KBM-7 (cell line): ENCODE measurements around the gene PSMD13.

ENCODE experiments used
- DNase-seq: peaks from one replicate; pipeline ENCODE4 v3.0.0-alpha.2; 2015
- in situ Hi-C: fragments of 300-500 bp; cut with MboI; formaldehyde crosslinking; loops from 2 replicates; pipeline ENCODE4 v1.14.3; 2020; ENCODE audit warnings: low sequenced_read_pairs, low pct_unique_long_range_greater_than_20kb, mixed read lengths

The PSMD13 gene

DNA sequence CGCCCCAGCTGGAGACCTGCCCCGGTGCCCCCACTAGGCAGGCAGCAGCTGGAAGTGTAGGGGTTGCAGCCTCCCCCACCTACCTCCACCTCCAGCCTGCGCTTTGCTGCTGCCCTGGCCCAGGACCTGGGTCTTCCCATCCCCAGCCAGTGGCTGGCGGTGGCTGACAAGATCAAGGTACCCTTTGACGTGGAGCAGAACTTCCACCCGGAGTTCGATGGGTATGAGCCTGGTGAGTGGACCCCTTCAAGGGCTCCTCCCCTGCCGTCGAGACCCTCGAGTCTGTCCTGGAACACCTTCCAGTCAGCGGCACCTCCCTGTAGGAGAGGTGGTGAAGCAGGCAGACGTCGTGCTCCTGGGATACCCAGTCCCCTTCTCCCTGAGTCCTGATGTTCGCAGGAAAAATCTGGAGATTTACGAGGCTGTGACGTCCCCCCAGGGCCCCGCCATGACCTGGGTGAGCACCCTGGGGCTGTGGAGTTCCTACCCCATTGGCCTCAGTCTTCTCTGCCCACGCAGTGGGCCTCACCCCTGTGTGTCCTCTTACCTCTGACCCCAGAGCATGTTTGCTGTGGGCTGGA, 56.6 kb downstream of the PSMD13 start:
- no peak for DNase-seq
- in situ Hi-C loops: no loop called here

DNA sequence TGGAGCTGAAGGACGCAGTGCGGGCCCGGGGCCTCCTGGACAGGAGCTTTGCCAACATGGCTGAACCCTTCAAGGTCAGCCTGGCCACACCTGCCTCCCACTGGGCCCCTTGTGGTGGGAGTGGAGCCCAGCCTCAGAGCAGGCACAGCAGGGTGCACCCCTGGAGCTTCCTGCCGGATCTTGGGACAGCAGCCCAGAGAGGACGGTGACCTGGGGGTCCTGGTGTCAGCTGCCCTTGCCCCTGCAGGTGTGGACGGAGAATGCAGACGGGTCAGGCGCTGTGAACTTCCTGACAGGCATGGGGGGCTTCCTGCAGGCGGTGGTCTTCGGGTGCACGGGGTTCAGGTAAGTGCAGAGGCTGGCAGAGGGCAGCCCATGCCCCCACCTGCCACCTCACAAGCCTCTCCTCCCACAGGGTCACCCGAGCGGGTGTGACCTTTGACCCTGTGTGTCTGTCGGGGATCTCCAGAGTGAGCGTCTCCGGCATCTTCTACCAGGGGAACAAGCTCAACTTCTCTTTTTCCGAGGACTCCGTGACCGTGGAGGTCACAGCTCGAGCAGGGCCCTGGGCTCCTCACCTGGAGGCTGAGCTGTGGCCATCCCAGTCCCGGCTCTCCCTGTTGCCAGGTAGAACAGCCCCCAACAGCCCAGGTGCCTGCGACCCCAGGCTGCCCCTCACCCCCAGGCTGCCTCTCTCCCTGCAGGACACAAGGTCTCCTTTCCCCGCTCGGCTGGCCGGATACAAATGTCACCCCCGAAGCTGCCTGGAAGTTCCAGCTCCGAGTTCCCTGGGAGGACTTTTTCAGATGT, 57.3 kb downstream of the PSMD13 start:
- in situ Hi-C loops: no loop called here
- no peak for DNase-seq

DNA sequence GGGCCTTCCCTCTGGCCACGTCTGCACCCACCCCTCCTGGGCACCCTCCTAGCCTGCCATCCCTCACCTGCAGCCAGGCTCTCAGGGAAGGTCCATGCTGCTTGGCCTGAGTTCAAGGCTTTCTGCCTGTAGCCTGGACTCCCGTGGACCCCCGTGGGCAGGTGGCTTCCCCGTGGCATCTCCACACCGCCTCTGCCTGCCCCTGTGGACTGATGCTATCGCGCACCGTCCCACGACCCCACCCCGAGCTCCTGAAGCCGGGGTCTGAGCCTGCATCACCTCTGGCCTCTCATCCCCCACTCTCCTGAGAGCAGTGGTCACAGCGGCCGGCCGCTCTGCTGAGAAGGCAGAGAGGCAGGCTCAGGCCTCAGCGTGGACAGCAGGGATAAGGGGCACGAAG, 58.0 kb downstream of the PSMD13 start:
- in situ Hi-C loops: no loop called here
- DNase-seq: no peak

DNA sequence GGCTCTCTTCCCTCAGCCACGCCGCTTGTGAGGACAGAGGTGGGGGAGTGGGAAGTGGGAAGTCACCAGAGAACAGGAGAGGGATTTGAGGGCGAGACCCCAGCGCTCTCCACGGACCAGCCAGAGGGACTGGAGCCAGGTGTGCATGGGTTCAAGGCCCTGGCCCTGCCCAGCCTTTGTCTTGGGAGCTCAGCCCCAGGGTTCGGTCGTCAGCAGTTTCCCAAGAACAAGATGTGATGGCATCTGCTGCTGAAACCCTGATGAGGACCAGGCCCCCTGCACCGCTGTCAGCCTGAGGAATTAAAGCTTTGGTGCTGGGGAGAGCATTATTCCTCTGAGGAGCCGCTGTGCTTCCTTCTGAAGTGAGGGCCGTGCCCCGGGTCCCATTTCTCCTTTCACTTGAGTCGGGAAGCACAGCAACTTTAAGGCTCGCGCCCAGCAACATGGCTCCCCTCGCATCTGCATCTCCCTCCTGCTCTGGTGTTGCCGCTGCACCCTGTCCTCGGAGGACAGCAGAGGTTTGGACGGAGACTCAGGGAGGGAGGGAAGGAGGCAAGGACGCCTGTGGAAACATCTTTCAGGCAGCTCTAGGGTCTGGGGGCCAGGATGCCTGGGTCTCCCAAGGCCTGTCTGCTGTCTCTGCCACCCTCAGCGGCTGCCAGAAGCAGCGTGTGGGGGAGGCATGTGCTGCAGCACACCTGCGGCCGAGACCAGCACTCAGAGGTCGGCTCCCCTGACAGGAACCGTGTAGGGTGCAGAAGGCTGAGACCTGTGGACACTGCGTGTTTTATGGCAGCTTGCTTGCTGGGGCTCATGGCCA, 58.8 kb downstream of the PSMD13 start:
- in situ Hi-C loops: no loop called here
- no peak for DNase-seq

DNA sequence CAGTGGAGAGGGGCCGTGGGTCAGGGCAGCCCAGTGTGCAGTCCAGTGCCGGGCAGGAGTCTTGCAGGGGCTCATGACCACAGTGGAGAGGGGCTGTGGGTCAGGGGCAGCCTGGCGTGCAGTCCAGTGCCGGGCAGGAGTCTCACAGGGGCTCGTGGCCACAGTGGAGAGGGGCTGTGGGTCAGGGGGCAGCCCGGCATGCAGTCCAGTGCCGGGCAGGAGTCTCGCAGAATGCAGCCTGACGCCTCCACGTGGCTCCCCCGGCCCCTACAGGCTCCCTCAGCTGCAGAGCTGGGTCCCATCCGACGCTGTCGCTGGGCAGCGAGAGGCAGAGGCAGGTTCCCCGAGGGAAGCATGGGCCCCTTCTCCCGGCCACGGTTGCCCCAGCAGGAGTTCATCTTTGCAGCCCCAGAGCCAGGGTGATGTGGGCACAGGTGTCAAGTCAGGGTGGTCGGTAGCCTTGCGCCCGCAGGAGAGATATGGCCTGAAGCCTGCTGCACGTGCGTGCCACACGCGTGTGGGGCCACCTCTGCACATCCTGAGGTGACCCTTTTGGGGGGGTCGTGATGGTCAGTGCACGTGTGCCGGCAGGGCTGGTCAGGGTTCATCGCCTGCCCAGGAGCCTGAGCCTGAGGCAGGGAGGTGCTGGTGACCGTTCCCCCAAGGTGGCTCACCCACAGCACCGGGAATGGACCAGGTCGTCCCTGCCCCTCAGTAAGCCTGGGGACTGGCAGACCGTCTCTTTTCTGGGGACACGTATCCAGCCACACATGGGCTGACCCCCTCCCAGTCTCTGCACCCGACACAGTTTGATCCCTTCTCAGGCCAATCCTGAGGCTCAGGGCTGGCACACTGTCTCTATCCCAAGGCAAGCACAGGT, 59.6 kb downstream of the PSMD13 start:
- in situ Hi-C loops: no loop called here
- no peak for DNase-seq

DNA sequence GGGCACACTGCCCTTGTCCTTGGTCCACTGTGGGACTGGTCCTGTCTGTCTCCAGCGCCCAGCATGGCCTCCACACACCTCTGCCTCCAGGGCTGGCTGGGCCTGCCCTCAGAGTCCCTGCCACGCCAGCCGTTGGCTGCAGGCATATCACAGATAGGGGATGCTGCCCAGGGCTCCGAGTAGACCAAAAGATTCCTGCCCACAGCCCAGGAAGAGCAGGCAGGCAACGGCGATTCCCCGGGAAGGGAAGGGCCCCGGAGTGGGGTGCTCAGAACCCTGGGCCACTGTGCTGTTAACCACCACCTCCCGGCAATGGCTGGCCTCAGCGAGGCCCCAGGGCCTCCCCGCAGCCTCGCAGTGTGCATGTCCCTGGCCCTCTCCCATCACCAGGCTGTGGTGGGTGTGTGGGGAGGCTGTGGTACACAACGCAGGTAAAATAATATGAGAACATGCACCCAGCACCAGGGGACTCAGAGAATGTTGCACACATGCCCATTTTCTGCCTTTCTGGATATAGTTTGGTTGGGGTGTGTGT, 60.3 kb downstream of the PSMD13 start:
- DNase-seq: no peak
- in situ Hi-C loops: no loop called here

DNA sequence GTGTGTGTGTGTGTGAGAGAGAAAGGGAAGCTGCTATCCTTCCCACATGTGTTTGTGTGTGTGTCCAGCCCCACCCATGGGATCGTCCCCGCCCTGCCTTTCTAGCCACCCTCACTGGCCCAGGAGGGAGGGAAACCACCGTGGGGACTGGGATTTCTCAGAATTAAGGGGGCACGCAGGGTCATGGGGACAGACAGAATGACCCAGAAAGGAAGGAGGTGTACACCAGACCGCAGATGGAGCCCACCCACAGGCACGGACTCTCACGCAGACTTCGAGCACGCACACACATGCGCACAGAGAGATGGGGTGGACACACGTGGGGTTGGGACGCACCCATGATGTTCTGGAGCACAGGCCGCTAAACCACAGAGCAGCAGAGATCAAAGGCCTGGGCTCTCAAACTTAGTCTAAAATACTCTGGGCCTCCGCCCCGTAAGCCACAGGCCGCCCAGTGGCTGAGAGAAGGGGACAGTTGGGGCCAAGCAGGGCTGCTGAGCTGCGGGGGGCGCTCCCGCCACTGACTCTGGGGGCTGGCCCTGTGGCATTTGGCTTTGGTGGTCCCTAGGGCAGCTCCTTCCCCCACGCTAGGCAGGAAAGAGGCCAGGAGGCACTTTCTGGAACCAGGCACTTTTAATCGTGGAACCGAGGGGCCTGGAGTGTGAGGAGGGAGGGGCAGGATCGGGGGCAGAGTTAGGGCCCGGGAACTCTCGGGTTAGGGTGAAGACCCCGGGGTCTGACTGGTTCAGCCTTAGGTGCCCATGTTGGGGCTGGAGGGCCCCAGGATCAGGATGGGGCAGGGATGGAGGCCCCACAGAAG, 61.0 kb downstream of the PSMD13 start:
- in situ Hi-C loops: no loop called here
- DNase-seq: no peak

DNA sequence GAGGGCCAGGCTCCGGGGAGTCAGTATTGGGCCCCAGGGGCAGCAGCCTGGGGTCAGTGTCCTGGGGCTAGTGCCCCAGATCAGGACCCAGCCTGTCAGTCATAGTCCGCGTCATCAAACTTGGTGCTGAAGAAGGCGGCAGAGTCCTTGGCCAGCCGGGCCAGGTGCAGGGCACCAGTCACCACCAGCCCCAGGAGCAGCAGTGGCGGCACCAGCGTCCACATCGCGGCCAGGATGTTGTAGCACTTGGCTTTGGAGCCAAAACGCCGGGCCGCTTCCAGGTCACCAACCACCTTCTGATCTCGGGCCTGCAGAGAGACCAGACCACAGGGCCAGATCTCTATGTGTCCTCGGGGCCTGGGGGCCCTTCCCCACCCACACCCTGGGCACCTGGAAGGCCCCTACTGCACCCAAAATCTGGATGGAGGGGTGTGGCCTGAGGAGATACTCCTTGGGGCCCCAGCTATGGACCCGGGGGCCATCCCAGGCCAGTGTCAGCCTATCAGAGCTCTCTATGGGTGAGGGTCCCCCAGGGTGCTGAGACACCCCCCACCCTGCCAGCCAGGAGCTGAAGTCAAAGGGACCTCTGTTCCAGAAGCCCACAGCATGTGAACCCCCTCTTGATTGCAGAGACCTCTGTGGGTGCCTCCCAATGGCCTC, 61.8 kb downstream of the PSMD13 start:
- DNase-seq: no peak
- in situ Hi-C loops: no loop called here

DNA sequence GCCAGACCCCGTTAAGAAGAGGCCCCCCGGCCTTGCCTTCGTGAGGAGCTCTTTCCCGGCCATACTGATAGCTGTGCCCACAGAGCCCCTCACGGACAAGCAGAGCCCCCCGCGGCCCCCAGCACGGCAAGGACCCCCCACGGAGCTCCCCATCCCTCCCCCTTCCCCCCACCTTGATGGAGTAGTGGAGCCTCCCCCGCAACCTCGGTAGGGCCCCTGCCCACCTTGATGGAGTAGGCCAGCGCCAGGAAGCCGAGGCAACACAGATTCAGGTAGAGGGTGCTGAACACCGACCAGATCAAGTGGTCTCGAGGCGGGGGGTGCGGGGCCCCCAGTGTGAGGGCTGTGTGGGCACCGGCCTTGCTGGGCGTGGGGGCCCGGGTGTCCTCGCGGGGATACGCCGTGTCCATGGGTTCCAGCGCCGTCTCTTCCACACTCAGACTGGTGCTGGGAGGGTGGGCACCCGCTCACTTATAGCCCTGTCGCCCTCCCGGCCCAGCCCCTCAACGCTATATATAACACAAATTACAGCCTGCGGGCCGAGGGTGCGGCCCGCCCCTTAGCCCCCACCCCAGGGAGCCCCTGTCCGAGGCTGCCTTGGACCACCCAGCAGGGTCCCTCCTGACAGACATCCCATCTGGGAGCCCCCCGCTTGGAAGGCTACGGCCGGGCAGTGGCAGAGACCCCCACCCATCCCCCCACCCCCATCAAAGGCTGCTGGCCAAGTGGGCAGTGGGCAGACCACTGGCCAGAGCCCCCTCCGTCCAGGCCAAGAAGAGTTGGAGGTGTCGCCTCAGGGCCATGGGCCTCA, 62.5 kb downstream of the PSMD13 start, which contains the start of gene IFITM5:
IFITM5 (minus strand) TSS at position 446 of the 811 bp plus-strand sequence; CDS start at position 410, 36 bp downstream.
- in situ Hi-C loops: no loop called here
- DNase-seq: no peak

DNA sequence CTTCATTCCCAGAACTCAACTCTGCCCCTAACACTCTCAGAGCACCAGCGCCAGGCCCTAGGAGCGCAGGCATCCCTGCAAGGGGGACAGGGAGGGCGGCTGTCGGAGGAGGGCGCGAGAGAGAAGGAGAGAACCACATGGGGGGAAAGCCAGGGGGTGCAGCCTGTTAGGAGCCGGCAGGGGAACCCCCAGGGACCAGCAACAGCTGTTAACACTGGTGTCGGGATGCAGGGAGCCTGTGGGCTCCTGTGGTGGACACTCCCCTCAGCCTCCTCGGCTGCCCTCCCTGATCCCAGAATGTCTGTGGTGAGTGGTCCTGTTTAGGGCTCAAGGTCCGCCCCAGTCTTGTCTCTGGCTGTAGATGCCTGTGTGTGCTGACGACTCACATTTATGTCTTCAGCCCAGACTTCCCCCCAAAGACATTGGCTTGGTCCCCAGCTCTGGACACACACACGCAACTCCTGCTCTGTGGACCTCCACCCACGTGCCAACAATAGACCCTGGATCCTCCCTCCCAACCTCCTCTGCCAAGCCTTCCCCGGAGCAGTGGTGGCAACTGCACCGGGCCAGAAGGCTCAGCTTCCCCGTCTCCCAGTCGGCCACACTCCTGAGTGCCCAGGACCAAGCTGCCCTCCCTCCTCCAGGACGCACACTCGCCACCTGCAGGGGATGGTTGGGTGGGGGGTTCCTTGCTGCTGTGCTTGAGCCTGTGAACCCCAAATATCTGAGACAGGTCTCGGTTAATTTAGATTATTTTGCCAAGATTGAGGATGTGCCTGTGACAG, 63.4 kb downstream of the PSMD13 start:
- DNase-seq: no peak
- in situ Hi-C loops: no loop called here
